ENCODE measurements around the gene SBSN. TPM values are rescaled to one million over a fixed set of nuclear protein-coding genes. Genes with fewer than 3 reads are reported as not detected.

SBSN gene
- total and polyA plus RNA-seq, 9 of the 15 experiments (the other 6 are each of a cell fraction or from before 2014, with no cell fraction given): 0.05 TPM; not detected in 8

- TF ChIP-seq PBX2 (CRISPR knock-in tag; IDR thresholded peaks at IDR 0.05; ENCODE audit: low read depth) (no peak), PBX2 (tag; conservative IDR thresholded peaks at IDR 0.05; ENCODE audit: low read depth) (no peak), EWSR1 (IDR thresholded peaks at IDR 0.05; ENCODE audit: borderline replicate concordance, low read depth, partially characterized antibody) (no peak), FUS (optimal IDR thresholded peaks at IDR 0.05; ENCODE audit: low read depth, low read length) (no peak), POLR2AphosphoS2 (IDR thresholded peaks at IDR 0.05; ENCODE audit: low read length) (no peak), ZNF12 (CRISPR knock-in tag; IDR thresholded peaks at IDR 0.05) (0 out of 2 replicates have a peak, but pooled peaks have one; percentile 39), PRMT5 (CRISPR knock-in tag; IDR thresholded peaks at IDR 0.05) (no peak), STAT5B (CRISPR knock-in tag; IDR thresholded peaks at IDR 0.05) (no peak), HOMEZ (CRISPR knock-in tag; IDR thresholded peaks at IDR 0.05) (no peak), ZNF165 (CRISPR knock-in tag; IDR thresholded peaks at IDR 0.05; ENCODE audit: borderline replicate concordance) (no peak), ZNF121 (CRISPR knock-in tag; conservative IDR thresholded peaks at IDR 0.05) (no peak), ZSCAN32 (CRISPR knock-in tag; IDR thresholded peaks at IDR 0.05) (no peak), YBX1 (IDR thresholded peaks at IDR 0.05) (no peak), CREB3L1 (IDR thresholded peaks at IDR 0.05; ENCODE audit: borderline replicate concordance, low read depth) (no peak), SRSF9 (IDR thresholded peaks at IDR 0.05; ENCODE audit: borderline replicate concordance, low read depth, low read length) (no peak), CEBPG (CRISPR knock-in tag; IDR thresholded peaks at IDR 0.05) (no peak), CEBPG (tag; conservative IDR thresholded peaks at IDR 0.05 in 1 of 2, IDR thresholded peaks at IDR 0.05 in 1 of 2) (no peak), POLR2B (IDR thresholded peaks at IDR 0.05; ENCODE audit: low read depth, partially characterized antibody) (no peak), MAFK (IDR thresholded peaks at IDR 0.05; ENCODE audit: low read length) (no peak), KAT2B (IDR thresholded peaks at IDR 0.05; ENCODE audit: low read depth, low read length) (no peak), VEZF1 (CRISPR knock-in tag; IDR thresholded peaks at IDR 0.05) (peak; percentile 85), U2AF1 (optimal IDR thresholded peaks at IDR 0.05; ENCODE audit: low read depth, low read length) (no peak)
Measured at GRCh38 chr19:35557539-35558399, 29.7 kb upstream of the SBSN start (continued).

All from K562 (cell line).